Right forelimb (tissue), 1 donor: Measurements from ENCODE around the gene LPP.

Source experiments
- DNase-seq: peaks from one replicate; pipeline ENCODE4 v3.0.0-alpha.2; 2018

The LPP gene

DNA sequence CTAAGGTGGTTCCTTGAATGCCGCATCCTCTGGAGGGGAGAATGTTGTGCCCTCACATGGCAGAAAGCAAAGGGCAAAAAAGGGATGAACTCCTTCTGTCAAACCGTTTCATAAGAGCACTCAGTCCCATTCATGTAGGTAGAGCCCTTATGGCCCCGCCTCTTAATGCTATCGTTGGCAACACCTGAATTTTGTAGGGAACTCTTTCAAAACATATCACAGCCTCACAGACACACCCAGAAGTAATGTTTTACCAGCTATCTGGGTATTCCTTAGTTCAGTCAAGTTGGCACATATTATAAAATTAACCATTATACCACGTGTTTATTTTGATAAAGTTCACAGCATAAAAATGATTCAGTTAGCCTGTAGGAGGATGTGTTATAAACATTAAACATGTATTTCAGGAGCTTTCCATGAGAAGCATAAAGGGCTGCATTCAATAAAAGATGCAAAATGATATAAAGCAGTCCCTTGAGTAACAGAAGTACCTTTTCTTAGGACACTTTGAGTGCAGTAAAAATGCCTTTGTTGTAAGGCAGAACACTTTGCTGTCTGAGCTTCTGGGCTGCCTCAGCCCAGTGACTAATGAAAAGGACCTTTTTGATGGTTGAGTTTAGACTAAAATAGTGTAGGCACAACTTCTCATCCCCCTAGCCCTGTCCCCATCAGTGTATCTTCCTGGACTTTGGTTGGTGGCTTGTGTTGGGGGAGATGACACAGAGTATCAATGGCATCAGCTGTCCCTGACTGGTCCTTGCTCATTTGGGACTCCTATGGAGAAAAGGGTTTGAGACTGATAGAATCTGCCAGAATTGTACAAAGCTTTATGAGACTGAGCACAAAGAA lies 754.3 kb downstream of the LPP start:
- no peak for DNase-seq

- DNase-seq: no peak
Observed at GRCh38 chr3:188911026-188911850, 757.3 kb downstream of the LPP start.

DNA sequence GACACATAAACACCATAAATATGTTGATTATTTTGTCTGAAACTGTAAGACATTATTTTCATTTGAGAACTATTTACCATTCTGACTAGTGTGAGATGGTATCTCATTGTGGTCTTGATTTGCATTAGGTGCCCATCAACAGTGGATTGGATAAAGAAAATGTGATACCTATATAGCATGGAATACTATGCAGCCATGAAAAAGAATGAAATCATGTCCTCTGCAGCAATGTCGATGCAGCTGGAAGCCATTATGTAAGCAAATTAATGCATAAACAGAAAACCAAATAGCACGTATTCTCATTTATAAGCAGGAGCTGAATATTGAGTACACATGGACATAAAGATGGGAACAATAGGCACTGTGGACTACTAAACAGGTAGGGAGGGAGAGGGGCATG lies 759.1 kb downstream of the LPP start:
- no peak for DNase-seq

- no peak for DNase-seq
Observed at GRCh38 chr3:188914552-188914951, 760.6 kb downstream of the LPP start.

DNA sequence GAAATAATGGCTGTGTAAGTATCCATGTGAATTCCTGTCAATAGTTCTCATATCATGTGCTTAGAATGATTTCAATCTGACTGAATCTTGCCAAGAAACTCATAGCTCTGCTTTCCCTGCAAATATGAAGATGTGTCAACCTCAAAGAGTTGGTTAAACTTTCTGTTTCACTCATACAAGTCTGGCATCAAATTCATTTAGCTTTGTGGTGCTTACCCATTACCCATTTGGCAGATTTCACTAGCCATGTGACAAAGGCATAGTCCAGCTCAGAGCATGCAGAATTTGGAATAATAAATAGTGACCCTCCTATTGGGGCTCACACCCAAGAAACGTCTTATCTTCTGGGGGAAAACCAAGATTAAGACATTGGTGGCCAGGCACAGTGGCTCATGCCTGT lies 761.2 kb downstream of the LPP start:
- no peak for DNase-seq

- DNase-seq: no peak
Observed at GRCh38 chr3:188916934-188917401, 763.0 kb downstream of the LPP start.

DNA sequence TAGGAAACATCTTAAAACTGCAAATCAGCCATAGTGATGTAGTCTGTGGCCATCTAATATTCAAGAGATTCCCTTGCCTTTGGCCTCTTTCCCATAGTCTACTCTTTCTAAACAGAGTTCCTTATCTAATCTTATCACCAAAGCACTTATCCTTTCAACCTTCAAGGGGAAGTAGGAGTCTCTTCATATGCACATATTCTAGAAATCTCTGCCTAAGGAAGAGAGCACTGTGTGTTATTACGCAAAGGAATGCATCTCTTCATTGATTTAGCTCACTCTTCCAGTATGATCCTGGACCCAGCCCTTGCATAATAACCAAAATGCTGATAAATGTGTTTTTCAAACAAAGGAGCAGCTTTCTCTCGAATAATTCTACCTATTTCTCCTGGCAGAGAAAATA lies 764.1 kb downstream of the LPP start:
- no peak for DNase-seq

DNA sequence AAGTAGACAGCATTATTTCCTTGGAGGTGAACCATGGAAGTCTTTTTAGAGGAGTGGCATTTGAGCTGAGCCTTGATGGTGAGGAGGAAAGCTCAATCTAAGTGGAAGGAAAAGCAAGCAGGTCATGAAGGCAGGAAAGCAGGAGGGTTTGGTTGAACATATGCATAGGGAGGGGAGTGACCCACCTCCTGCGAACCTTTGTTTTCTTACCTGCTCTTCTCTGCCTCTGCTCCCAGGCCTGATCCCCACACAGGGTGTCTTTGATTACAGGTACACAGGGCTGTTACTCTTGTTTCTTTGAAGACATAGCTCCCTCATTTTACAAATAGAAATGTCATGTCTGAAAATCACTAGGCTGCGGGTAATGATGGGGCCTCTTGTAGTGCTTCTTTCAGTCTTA lies 769.7 kb downstream of the LPP start:
- DNase-seq: no peak

- DNase-seq: no peak
Observed at GRCh38 chr3:188925376-188925775, 771.4 kb downstream of the LPP start.

DNA sequence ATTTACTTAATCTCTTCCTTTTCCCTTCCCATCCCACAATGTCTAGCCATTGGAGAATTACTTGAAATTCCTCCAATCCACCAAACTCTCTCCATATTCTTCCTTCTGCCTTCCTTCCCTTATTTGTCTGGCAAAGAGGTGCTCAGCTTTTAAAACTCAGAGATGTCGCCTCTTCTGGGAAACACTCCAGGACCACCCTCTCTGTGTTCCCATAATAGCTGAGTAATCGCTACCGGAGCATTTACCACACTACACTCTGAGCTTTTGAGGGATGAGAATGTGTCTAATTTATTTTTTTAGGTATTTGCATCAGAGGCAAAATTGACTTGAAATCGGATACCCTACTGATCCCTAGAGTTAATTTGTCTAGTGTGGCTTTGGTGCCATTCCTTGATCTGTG lies 772.2 kb downstream of the LPP start:
- DNase-seq: no peak

- peak; percentile 60 for DNase-seq
Observed at GRCh38 chr3:188926741-188927511, 773.0 kb downstream of the LPP start.

GRCh38 chr3:188927971-188928370 lies 774.0 kb downstream of the LPP start:
- no peak for DNase-seq

DNA sequence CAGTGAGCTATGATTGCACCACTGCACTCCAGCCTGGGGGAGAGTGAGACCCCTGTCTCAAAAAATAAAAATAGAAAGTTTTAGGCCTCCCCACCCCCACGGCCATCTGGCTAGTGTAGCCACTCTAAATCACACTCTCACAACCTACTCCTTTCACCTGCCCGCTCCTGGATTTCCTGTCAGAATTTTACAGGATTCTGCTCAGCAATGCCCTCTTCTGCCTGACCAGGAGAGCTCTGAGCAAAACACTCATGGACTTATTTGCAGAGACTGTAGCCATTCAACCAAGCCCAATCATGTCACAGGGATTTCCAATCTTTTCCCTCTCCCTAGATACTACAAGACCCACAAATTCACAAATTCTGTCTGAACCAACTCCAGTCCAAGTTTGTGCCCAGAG lies 775.2 kb downstream of the LPP start:
- DNase-seq: no peak

DNA sequence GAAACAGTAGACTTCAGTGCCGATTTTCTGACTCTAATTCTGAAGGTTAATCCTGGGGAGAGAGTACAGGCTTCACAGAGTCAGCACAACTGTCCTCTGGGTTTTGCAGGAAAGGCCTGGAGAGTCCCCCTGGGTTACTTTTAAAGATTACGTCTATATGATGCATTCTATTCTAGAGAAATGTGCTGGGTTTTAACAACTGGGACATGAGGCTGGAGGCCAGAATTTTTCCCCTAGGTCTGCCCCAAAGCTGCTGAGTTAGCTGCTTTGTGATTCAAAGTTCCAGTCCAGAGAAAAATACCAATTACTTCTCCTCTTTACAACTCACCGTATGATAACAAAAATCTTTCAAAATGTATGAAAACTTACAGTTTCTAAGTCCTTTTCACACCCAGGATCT lies 777.1 kb downstream of the LPP start:
- no peak for DNase-seq

- no peak for DNase-seq
Observed at GRCh38 chr3:188931531-188931930, 777.6 kb downstream of the LPP start.

DNA sequence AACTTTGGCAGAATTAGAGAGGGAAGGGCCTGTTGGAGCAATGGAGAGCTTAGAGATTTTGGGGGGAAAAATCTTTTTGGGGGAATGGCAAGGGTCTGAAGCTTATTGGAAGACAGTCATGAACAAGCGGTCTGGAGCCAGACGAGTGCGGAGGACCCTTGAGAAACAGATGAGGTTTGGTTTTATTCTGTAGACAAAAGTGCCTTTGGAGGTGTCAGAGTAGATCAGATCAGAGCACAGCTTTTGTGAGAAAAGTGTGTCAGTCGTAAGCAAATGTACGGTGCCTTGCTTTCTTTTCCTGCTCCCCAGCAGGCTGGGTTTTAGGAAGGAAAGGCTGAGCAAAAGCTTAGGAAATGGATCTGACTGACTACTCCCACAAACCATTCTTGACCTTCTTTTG lies 781.0 kb downstream of the LPP start:
- no peak for DNase-seq

DNA sequence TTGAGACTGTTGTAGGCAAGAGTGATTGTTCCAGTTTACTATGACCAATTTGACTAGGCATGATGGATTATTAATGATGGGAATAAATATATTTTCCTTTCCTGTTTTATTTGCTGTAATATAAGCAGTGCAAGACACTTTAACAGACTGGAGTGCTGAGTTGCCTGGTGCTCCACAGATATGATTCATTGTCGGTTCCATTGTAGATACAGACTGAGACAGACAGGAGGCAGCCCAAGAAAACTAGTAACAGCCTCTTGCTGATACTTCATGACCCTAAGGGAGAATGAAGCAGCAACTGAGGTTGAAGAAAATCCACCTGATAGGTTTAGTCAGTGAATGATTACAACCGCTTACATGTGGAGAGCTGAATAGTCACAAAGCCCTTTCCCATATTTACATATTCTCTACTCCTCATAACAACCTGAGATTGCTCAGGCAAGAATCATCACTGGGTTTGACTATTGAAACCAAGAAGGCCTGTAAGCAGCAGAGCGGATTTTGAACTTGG lies 782.7 kb downstream of the LPP start:
- DNase-seq: no peak

DNA sequence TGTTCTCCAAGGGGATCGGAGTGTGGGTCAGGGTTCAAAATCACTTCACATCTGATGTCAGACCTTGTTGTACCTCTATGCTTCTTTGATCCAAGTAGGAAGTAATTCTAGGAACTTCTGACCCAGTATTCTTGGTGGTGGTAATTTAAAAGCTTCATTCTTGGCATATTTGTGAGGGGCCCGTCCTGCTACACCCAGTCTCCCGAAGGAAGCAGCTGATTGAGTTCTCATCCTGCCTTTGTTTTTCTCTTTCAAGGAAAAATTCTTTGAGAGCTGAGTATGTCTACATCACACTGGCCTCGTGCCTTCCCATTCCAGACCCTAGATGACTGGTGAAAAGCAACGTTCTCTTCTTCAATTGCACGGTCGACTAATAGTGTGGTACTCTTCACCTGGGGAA lies 783.4 kb downstream of the LPP start:
- DNase-seq: no peak

DNA sequence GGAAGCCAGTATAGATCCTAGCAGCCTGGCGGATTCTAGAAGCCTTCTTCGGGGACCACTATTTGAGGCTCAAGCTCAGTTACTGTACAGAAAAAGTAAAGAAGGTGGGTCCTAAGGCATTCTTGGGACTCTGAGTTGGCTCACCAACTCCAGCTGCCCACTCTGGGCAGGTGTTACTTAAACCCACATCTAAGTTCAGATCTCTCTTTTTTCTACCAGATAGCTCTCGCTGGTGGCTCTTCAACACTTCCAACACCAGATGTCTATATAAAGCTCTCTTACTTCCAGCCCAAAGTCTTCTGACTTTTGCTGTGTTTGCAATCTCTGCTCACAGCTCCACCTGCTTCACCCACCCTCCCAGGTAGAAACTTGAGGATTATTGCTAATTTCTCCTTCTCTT lies 785.0 kb downstream of the LPP start:
- DNase-seq: no peak

- no peak for DNase-seq
Observed at GRCh38 chr3:188939814-188940572, 786.0 kb downstream of the LPP start.
